Mesendoderm (in vitro differentiated cells): ENCODE data around the gene LPAR1. TPM values are rescaled to one million over a fixed set of nuclear protein-coding genes. Genes with fewer than 3 reads are reported as not detected.
A peak's percentile ranks its signal among the peaks of the same experiment; 100 is the strongest.

Experiments
- DNase-seq: peaks from one replicate; pipeline ENCODE4 v3.0.0; 2013
- H2AK5ac ChIP-seq: 2 replicates; pipeline ENCODE4 v1.6.1; 2013; ENCODE audit warnings: low read length, inconsistent platforms
- H2BK120ac ChIP-seq: 2 replicates; pipeline ENCODE4 v1.6.1; 2013; ENCODE audit warnings: low read depth, mild to moderate bottlenecking, low read length, moderate library complexity, mixed read lengths
- H2BK15ac ChIP-seq: replicated peaks from 2 replicates; pipeline ENCODE4 v1.6.1; 2013; ENCODE audit warnings: low read depth, mild to moderate bottlenecking, moderate library complexity
- H2BK5ac ChIP-seq: 2 replicates; pipeline ENCODE4 v1.6.1; 2013; ENCODE audit warnings: low read length, inconsistent platforms
- H3K18ac ChIP-seq: 2 replicates; pipeline ENCODE4 v1.6.1; 2013; ENCODE audit warnings: mild to moderate bottlenecking, low read length, mixed read lengths
- H3K23ac ChIP-seq: one replicate; pipeline ENCODE4 v1.6.1; 2013; ENCODE audit warnings: low read length
- H3K27ac ChIP-seq: 2 replicates; pipeline ENCODE4 v1.5.1; 2013; ENCODE audit warnings: low read depth, mild to moderate bottlenecking, inconsistent platforms, low read length, moderate library complexity
- H3K27me3 ChIP-seq: 2 replicates; pipeline ENCODE4 v1.6.1; 2013; ENCODE audit warnings: low read length, control low read depth, mild to moderate bottlenecking, inconsistent platforms; ENCODE audit not compliant: insufficient read depth, poor library complexity
- H3K36me3 ChIP-seq: 2 replicates; pipeline ENCODE4 v1.6.1; 2013; ENCODE audit warnings: low read length, inconsistent platforms; ENCODE audit not compliant: control insufficient read depth, insufficient read depth
- H3K4ac ChIP-seq: one replicate; pipeline ENCODE4 v1.6.1; 2013; ENCODE audit warnings: low read depth, mild to moderate bottlenecking, low read length, moderate library complexity
- H3K4me1 ChIP-seq: 2 replicates; pipeline ENCODE4 v1.6.1; 2013; ENCODE audit warnings: low read depth, low read length, inconsistent platforms; ENCODE audit not compliant: control insufficient read depth
- H3K4me2 ChIP-seq: 2 replicates; pipeline ENCODE4 v1.6.1; 2013; ENCODE audit warnings: low read length
- H3K4me3 ChIP-seq: 2 replicates; pipeline ENCODE4 v1.5.1; 2013; ENCODE audit warnings: mild to moderate bottlenecking, low read length
- H3K56ac ChIP-seq: one replicate; pipeline ENCODE4 v1.6.1; 2013; ENCODE audit warnings: low read length
- H3K79me1 ChIP-seq: 2 replicates; pipeline ENCODE4 v1.6.1; 2013; ENCODE audit warnings: low read length, inconsistent platforms
- H3K79me2 ChIP-seq: 2 replicates; pipeline ENCODE4 v1.6.1; 2013; ENCODE audit warnings: mild to moderate bottlenecking, low read length; ENCODE audit not compliant: control insufficient read depth, insufficient read depth
- H3K9ac ChIP-seq: 2 replicates; pipeline ENCODE4 v1.6.1; 2013; ENCODE audit warnings: low read length, inconsistent platforms
- H4K5ac ChIP-seq: one replicate; pipeline ENCODE4 v1.6.1; 2013; ENCODE audit warnings: low read length
- H4K8ac ChIP-seq: one replicate; pipeline ENCODE4 v1.6.1; 2013; ENCODE audit warnings: low read depth, mild to moderate bottlenecking, control low read depth, low read length, moderate library complexity
- WGBS: extraction: QIAGEN DNeasy Blood & Tissue Kit; methylation state at CpG from one replicate; pipeline ENCODE4 v1.1.7; 2013; ENCODE audit warnings: low lambda C conversion rate, missing lambda C conversion rate; ENCODE audit not compliant: insufficient coverage; ENCODE audit errors: extremely low coverage; 5-methylcytosine and 5-hydroxymethylcytosine counted together
- polyA plus RNA-seq, 2 experiments: library from polyadenylated mRNA; stranded (reverse); fragments of 200-250 nt; gene quantifications; one replicate each; pipeline ENCODE4 v1.2.3, GENCODE V29; 2013

LPAR1 gene, protein sequence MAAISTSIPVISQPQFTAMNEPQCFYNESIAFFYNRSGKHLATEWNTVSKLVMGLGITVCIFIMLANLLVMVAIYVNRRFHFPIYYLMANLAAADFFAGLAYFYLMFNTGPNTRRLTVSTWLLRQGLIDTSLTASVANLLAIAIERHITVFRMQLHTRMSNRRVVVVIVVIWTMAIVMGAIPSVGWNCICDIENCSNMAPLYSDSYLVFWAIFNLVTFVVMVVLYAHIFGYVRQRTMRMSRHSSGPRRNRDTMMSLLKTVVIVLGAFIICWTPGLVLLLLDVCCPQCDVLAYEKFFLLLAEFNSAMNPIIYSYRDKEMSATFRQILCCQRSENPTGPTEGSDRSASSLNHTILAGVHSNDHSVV
- polyA plus RNA-seq (2013, experiment 1 of 2): 3.0 TPM
- 2.6 TPM for polyA plus RNA-seq (2013, experiment 2 of 2)

DNA sequence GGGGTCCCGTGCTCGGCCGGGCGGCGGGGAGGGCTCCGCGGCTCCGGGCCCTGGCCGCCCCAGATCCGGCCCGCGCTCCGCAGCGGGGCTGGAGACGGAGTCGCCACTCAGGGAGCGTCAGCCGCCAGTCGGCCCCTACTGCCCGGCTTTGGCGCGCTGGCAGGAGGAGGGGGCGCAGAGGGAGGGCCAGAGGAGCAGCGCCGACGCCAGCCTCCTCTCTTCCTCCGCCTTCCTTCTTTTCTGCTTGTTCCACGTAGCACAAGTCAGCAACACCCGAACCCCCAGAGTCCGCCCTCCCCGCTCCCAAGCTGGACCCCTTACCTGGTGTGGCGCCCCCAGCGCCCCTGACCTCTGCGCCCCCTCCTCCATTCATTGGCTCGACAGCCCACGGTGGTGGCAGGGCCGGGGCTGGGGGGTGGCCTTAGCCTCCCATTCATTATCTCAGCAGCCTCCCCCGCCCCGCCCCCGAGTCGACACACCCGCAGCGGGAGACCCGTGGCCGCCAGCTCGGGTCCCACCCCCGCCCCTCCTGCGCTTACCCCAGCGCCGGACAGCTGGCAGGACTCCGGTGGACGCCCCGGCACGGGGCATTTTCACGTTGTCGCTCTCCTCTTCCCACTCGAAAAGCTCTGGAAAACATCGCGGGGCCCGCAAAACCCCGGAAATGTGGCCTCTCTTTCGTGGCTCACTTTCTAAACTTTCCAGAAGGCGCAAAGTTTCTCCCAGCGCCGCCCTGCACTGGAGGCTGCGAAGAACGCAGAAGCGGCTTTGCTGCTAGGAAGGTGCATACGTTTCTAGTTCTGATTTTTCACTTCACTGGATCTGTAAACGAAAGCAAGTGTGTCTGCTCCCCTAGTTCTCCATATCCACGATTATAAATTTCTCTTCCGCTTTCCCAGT lies at the start of gene LPAR1:
Gene LPAR1 (minus strand): TSS at position 140 of the 900 bp plus-strand sequence. CDS start 66,353 bp downstream, outside the sequence.
- Histone ChIP-seq H3K27ac (peak within 1 kb of the TSS; percentile 58), H4K8ac (no peak within 1 kb of the TSS), H3K9ac (peak within 1 kb of the TSS; percentile 83), H3K4me3 (peak within 1 kb of the TSS; percentile 51), H2BK5ac (no peak within 1 kb of the TSS), H2AK5ac (no peak within 1 kb of the TSS), H3K4me2 (peak within 1 kb of the TSS; percentile 75), H3K23ac (peak within 1 kb of the TSS; percentile 56), H3K27me3 (no peaks in the 10 kb centered on the region), H3K79me2 (no peaks in the 10 kb centered on the region), H3K4ac (peak within 1 kb of the TSS; percentile 74), H3K18ac (peak within 1 kb of the TSS; percentile 88), H3K79me1 (peaks cover 1% of the 10 kb centered on the region), H3K56ac (peak within 1 kb of the TSS; percentile 93), H4K5ac (no peak within 1 kb of the TSS), H3K36me3 (no peaks in the 10 kb centered on the region), H2BK120ac (peak within 1 kb of the TSS; percentile 47), H3K4me1 (peaks cover 2% of the 10 kb centered on the region), H2BK15ac (peak within 1 kb of the TSS; percentile 1)
- DNase-seq: peak; percentile 78
- no CpG with 5 or more reads among the region's 72 CpGs for WGBS

GRCh38 chr9:111078391-111079038 lies 40.2 kb upstream of the LPAR1 start:
- H2BK5ac ChIP-seq: no peak overlapping the region
- no peaks in the 10 kb centered on the region for H3K27me3 ChIP-seq
- no peak overlapping the region for H3K4ac ChIP-seq
- WGBS: no CpG with 5 or more reads among the region's 1 CpG
- no peak overlapping the region for H3K23ac ChIP-seq
- H3K56ac ChIP-seq: no peak overlapping the region
- H2BK15ac ChIP-seq: no peak overlapping the region
- no peak overlapping the region for H2AK5ac ChIP-seq
- H3K4me2 ChIP-seq: no peak overlapping the region
- no peaks in the 10 kb centered on the region for H3K36me3 ChIP-seq
- no peaks in the 10 kb centered on the region for H3K79me2 ChIP-seq
- no peak overlapping the region for H3K27ac ChIP-seq
- H3K9ac ChIP-seq: no peak overlapping the region
- H4K5ac ChIP-seq: no peak overlapping the region
- no peaks in the 10 kb centered on the region for H3K4me1 ChIP-seq
- H3K79me1 ChIP-seq: no peaks in the 10 kb centered on the region
- H3K4me3 ChIP-seq: no peak overlapping the region
- no peak overlapping the region for H4K8ac ChIP-seq
- no peak overlapping the region for H2BK120ac ChIP-seq
- no peak overlapping the region for H3K18ac ChIP-seq
- DNase-seq: no peak

DNA sequence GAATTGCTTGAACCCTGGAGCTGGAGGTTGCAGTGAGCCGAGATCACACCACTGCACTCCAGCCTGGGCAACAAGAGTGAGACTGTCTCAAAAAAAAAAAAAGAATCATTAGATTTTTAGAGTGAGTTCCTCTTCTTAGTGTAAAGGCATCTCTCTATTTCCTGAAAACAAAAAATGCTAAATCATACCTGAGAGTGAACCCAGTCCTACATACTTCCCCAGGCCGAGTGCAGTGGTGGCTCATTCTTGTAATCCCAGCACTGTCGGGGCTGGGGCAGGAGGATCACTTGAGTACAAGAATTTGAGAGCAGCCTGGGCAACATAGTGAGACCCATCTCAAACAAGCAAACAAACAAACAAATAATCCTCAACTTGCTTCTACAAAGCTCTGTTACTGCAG lies 38.2 kb upstream of the LPAR1 start:
- Histone ChIP-seq H2BK120ac (no peak overlapping the region), H3K9ac (no peak overlapping the region), H3K79me2 (no peaks in the 10 kb centered on the region), H3K23ac (no peak overlapping the region), H3K4me3 (no peak overlapping the region), H3K4me1 (no peaks in the 10 kb centered on the region), H4K8ac (peak overlapping the region; percentile 56), H3K79me1 (no peaks in the 10 kb centered on the region), H4K5ac (no peak overlapping the region), H3K27ac (no peak overlapping the region), H2AK5ac (no peak overlapping the region), H3K56ac (no peak overlapping the region), H3K4ac (no peak overlapping the region), H2BK5ac (no peak overlapping the region), H3K18ac (no peak overlapping the region), H3K36me3 (no peaks in the 10 kb centered on the region), H3K27me3 (no peaks in the 10 kb centered on the region), H2BK15ac (no peak overlapping the region), H3K4me2 (no peak overlapping the region)
- no CpG with 5 or more reads among the region's 3 CpGs for WGBS
- no peak for DNase-seq

DNA sequence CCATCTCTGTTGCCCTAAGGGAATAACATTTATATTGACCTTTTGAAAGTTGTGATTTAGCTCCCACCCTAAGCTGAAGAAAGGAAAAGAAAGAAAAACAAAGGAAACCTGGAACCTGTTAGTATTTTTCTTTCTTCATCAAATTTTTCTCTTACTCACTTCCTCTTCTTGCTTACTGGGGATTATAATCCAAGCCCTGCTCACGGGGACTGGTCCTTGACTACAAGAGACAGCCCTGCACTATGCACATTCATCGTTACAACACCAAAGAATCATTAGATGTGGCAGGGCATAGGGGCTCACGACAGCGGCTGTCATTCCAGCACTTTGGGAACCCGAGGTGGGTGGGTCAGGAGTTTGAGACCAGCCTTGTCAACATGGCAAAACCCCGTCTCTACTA lies 37.8 kb upstream of the LPAR1 start:
- WGBS: no CpG with 5 or more reads among the region's 6 CpGs
- Histone ChIP-seq H3K4me3 (no peak overlapping the region), H3K36me3 (no peaks in the 10 kb centered on the region), H2BK120ac (no peak overlapping the region), H4K5ac (no peak overlapping the region), H3K23ac (no peak overlapping the region), H4K8ac (no peak overlapping the region), H3K27ac (no peak overlapping the region), H3K4me2 (no peak overlapping the region), H2BK5ac (no peak overlapping the region), H3K79me1 (no peaks in the 10 kb centered on the region), H3K4me1 (no peaks in the 10 kb centered on the region), H3K27me3 (no peaks in the 10 kb centered on the region), H3K79me2 (no peaks in the 10 kb centered on the region), H3K18ac (no peak overlapping the region), H3K4ac (no peak overlapping the region), H2AK5ac (no peak overlapping the region), H2BK15ac (no peak overlapping the region), H3K9ac (no peak overlapping the region), H3K56ac (no peak overlapping the region)
- DNase-seq: no peak

- Histone ChIP-seq H3K56ac (no peak overlapping the region), H3K23ac (no peak overlapping the region), H3K27me3 (no peaks in the 10 kb centered on the region), H3K4ac (no peak overlapping the region), H3K4me1 (no peaks in the 10 kb centered on the region), H3K18ac (no peak overlapping the region), H3K4me2 (no peak overlapping the region), H3K36me3 (no peaks in the 10 kb centered on the region), H3K79me1 (no peaks in the 10 kb centered on the region), H3K27ac (no peak overlapping the region), H4K8ac (no peak overlapping the region), H3K4me3 (no peak overlapping the region), H2BK120ac (no peak overlapping the region), H3K79me2 (no peaks in the 10 kb centered on the region), H4K5ac (no peak overlapping the region), H2AK5ac (no peak overlapping the region), H2BK15ac (no peak overlapping the region), H3K9ac (no peak overlapping the region), H2BK5ac (no peak overlapping the region)
- WGBS: no CpG with 5 or more reads among the region's 3 CpGs
- peak; percentile 5 for DNase-seq
These were observed 36.1 kb upstream of the LPAR1 start for GRCh38 chr9:111074395-111074794.
